Suppressor macrophage treated with lipopolysaccharide for 4 hours (primary cell): Measurements from ENCODE around the gene COLGALT1.
A peak's percentile ranks its signal among the peaks of the same experiment; 100 is the strongest.

ENCODE experiments used
- DNase-seq: peaks from one replicate; pipeline ENCODE4 v3.0.0-alpha.2; 2020

COLGALT1 gene

DNA sequence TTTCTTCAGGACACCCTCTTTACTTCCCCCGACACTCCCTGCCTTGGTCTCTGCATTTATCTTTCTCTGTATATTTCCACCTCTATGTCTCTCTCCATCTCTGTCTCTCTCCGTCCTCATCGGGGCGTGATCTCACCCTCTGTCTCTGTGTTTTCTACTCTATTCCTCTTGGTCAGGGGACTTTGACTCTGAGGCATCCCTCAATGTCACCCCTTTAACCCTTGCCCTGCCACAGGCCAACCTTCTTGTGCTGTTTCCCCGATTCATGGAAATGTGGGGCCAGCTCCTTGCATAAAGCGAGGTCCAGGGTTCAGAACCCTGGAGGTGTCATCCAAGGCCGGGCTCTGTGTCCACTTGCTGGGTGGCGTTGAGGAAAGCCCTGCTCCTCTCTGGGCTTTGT is 46.8 kb downstream of the COLGALT1 start:
- no peak for DNase-seq

DNA sequence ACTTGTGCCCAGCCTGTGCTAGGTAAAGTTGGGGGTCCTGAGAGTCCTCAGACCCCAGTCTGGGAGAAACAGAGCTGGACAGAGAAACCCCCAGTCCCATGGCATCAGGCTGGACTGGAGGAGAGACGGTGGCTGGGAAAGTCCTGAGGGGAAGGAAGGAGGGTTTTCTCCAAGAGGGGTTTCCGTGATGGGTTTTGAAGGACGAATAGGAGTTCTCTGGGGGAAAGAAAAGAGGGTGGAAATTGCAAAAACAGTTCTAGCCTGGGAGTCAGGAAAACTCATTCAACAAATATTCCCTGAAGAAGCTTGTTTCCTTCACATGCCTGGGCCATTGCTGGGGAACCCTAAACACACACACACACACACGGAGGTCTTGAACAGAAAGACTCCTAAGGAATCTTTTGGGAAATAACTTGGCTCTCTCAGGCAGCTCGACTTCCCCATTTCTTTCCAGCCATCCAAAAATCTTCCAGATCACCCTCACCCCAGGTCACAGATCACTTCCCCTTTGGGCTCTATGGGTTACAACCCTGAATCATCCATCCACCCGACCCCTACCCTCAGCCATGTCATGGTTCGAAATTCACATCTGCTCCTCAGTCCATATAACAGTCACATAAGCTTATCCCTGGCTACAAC is 47.5 kb downstream of the COLGALT1 start:
- peak; percentile 37 for DNase-seq

DNA sequence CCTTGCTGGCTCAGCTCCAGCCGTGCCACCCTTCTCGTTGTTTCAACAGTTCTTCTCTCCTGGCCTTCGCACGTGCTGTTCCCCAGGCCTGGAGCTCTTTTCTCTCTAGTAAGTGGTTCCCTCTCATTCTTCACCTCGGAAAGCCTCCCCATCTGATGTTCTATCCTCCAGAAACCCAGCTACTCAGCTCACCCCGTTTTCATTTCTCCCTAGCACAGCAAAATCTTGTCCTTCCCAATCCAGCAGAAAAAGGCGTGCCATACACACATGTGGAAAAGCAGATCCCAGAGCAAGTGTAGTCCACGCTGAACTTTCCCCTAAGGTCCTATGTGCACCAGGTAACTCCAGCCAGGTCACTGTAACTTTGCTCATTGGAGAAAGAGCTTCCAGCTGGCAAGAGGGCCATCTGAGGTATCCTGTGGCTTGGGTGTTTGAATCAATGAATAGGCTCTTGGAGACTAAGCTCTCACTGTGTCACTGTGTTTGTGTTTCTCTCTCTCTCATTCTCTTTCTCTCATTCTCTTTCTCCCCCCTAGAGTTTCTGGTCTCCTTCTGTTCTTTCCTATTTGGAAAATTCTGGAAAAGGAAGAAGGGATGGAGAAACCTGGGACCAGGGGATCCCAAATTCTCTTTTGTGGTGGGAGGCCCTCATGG is 49.0 kb downstream of the COLGALT1 start:
- DNase-seq = no peak

GRCh38 chr19:17605117-17605516 is 49.7 kb downstream of the COLGALT1 start:
- no peak for DNase-seq

- DNase-seq = peak; percentile 87
Measured at GRCh38 chr19:17605761-17606589, 50.5 kb downstream of the COLGALT1 start.

GRCh38 chr19:17606590-17607185 is 51.2 kb downstream of the COLGALT1 start:
- peak; percentile 81 for DNase-seq

- DNase-seq = no peak
Measured at GRCh38 chr19:17607936-17608335, 52.5 kb downstream of the COLGALT1 start.

- peak; percentile 29 for DNase-seq
Measured at GRCh38 chr19:17610384-17610783, 54.9 kb downstream of the COLGALT1 start.

DNA sequence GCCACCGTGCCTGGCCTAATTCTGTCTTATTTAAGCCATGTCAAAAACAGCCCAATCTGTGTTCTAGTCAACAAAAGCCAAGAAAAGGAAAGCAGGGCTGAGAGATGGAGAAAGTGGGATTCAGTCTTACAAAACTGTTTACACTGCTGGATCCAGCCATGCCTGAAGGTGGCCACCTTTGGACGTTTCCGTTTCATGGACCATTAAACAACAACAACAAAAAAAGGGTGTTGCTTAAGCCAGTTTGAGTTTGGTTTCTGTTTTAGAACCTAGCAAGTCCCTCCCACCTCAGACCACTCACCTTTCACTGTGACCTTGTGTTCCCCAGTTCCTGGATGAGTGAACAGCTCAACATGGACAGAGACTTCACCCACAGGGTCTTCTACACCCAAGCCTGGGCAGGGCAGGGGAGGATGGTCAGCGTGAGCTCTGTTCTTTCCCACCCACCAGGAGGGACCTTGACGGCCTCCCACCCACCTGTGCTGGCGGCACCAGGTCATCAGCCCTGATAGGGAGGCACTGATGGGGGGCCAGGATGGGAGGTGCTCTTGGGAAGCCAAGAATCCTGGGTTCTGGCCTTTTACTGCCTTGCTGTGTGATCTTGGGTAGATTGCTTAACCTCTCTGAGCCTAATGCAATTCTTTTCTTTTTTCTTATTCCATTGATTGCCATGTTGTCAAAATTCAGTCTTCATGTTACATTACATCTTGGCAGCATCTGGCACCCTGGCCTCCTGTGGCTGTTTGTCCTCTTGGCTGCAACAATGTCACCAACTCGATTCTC is 56.2 kb downstream of the COLGALT1 start:
- DNase-seq = no peak

DNA sequence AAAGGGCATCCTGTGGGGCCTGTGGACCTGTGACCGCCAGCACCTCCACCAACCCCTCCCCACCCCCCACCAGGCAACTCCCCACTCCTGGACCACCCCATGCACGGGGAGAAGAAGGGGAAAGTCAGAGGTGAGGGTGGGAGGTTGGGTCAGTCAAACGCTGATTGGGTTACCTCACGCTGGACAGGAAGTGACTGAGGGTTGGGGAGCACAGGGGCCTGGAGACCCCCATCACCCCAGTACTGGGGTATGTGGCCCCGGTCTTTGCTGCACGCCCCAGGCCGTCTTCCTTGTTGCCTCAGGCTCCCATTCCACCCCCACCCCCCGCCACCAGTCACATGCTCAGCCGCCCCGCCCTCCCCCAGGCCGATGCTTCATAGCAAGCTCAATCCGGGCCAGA is 59.0 kb downstream of the COLGALT1 start:
- DNase-seq = no peak

GRCh38 chr19:17615889-17616685 is 60.6 kb downstream of the COLGALT1 start:
- DNase-seq = no peak

DNA sequence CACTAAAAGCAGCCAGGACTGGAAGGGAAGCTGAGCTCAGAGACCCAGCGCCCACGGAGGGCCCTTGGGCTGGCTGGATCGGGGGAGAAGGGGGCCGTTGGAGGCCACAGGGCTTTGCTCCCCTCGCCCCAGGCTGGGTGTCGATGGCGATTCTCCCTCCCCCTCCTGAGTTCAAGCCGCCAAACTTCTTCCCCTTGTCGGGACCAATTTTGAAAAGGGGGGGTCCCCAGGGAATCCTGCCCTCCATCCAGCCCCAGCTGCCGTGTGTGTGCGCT is 61.2 kb downstream of the COLGALT1 start:
- no peak for DNase-seq

DNA sequence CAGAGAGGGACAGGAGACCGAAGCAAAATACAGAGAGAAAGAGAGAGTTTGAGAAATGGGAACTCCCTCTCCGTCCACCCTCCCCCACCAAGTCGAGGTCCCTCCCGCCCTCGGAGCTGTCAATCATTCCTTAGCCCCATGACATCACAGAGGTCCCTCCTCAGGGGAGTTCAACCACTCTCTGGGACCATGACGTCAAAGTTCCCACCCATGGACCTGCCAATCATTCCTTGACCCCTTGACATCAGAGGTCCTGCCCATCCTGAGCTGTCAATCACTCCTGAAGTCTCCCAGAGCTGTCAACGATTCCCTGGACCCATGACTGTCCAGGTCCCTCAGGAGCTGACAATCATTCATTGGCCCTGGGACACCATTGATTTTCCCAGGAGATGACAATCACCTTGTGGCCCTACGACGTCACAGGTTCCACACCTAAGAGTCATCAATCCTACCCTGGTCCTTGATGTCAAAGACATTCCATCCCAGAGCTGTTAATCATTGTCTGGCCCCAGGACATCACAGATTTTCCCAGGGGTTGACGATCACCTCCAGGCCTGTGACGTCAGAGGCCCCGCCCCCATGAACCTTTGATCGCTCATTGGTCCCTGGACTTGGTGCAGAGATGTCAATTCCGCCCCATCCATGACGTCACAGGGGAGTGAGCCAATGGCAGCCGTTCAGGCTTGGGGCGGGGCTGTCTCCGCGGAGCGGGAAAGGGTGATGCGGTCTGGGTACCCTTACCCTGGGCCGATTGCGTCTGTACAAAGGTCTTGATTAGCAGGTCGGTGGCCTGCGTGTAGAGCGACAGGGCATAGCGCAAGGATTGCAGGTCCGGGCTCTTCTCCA is 61.7 kb downstream of the COLGALT1 start:
- peak; percentile 43 for DNase-seq

DNA sequence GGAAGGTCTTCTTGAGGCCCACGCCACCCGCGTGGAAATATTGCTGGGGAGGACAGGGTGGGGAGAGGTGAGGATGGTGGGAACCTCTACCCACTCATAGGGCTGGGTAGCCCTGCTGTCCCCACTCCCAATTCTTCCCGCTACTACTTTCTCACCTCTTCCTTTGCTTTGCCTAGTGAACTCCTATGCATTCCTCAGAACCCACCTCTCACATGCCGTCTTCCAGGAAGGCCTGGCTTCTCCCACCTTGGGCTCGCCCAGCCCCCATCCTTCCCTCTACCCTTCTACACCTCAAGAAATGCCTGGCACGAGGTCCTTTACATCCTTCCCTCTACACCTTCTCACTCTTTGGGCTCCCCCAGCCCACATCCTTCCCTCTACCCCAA is 62.4 kb downstream of the COLGALT1 start:
- no peak for DNase-seq

DNA sequence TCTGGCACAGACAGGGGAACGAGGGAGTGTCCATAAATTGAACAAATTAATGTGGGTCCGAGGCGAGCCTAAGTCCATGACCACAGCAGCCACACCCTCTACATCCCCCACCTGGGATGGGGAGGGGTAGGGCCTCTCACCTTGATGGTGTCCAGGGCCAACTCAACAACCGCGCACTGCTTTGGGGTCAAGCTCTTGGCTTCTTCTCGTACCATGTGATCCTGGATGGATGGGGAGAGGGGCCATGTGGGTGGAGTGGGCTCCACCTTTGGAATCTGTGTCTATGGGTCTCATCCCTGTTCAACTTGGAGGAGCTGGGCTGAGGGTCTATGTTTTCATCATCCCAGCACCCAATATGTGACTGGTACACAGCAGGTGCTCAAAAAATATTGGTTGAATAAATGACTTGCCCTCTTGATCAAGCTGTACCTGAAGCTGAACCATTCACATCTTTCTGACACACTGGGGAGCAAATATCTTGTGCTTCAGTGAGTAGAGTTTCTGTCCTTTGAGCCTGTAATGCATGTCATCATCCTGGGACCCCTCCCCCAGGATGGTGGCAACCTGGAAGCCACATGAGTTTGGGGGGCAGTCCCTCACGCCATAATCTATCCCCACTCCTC is 62.9 kb downstream of the COLGALT1 start:
- no peak for DNase-seq

GRCh38 chr19:17618936-17619335 is 63.5 kb downstream of the COLGALT1 start:
- DNase-seq = peak; percentile 26

DNA sequence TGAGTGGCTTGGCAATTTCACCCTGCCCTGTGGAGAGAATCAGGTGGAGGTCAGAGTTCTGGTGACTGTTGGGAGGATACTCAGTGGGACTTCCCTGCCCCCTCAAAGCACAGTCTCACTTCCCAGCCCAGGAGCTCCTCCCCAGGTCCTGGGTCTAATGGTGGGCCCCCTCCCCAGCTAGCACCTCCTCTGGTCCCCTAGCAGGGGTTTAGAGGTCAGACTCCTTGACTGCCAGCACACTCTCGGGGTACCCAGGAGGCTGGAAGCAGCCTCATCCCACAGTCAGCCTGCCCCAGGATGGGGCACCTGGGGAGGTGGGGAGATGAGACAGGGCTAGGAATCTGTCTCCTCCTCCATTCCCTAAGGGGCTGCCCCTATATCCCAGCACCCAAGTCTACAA is 65.2 kb downstream of the COLGALT1 start:
- no peak for DNase-seq

GRCh38 chr19:17623224-17623935 is 67.9 kb downstream of the COLGALT1 start:
- no peak for DNase-seq

DNA sequence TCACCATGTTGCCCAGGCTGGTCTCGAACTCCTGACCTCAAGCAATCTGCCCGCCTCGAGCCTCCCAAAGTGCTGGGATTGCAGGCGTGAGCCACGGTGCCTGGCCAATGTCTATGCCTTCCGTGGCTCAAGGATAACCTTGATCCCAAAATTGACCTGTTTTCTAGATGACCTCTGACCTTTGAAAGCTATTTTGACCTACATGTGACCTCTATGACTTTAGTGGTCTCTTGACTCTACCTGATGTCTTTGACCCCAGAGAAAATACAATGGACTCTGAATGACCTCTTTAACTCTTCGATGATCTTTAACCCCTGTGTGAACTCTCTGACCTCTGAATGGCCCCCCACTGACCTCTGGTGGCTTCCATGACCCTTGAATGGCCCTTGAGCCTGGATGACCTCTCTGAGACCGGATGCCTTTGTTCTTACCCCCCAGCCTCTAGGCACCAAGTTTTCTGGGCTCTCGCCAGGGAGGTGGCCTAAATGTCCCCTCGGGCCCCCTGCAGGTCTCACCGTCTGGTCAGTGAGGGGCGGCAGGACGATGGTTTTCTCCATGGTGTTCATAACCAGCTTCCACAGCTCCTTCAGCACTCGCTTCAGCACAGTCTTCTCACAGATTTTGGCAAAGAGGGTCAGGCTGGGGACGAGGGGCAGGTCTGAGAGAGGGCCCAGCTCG is 69.0 kb downstream of the COLGALT1 start:
- no peak for DNase-seq
